SU-DHL-6 (cell line): ENCODE results near the gene RSPO1.

ENCODE experiments used
- CTCF ChIP-seq: fragments of 200-600 bp; sonication (generic); IDR thresholded peaks from one replicate; pipeline ENCODE4 v1.5.1; 2017; ENCODE audit warnings: antibody characterized with exemption, mild to moderate bottlenecking, low read length, moderate library complexity; ENCODE audit not compliant: insufficient read depth, poor library complexity, severe bottlenecking
- EZH2phosphoT487 ChIP-seq: fragments of 200-600 bp; sonication (generic), shearing (Covaris generic); conservative IDR thresholded peaks from 2 replicates; pipeline ENCODE4 v1.6.1; 2018; ENCODE audit warnings: mild to moderate bottlenecking, antibody characterized with exemption, low read length, moderate library complexity, mixed read lengths

- TF ChIP-seq CTCF (no peak), EZH2phosphoT487 (no peak)
Measured at GRCh38 chr1:37673920-37674319, 39.2 kb upstream of the RSPO1 start.
